Type B pancreatic cell (in vitro differentiated cells): ENCODE measurements around the gene LMAN2. TPM values are rescaled to one million over a fixed set of nuclear protein-coding genes. Genes with fewer than 3 reads are reported as not detected.

Experiments used
- DNase-seq: peaks from one replicate; pipeline ENCODE4 v3.0.0; 2021; ENCODE audit warnings: mixed read lengths; ENCODE audit not compliant: unreplicated experiment; ENCODE audit errors: extremely low spot score
- H3K27ac Mint-ChIP-seq: 2 replicates; pipeline ENCODE4 v1.8.0; 2021; ENCODE audit warnings: mild to moderate bottlenecking, mixed read lengths
- H3K27me3 Mint-ChIP-seq: 2 replicates; pipeline ENCODE4 v1.8.0; 2021; ENCODE audit warnings: mixed read lengths
- H3K36me3 Mint-ChIP-seq: 2 replicates; pipeline ENCODE4 v1.8.0; 2021; ENCODE audit warnings: mixed read lengths
- H3K4me1 Mint-ChIP-seq: one replicate; pipeline ENCODE4 v1.8.0; 2021; ENCODE audit warnings: mixed read lengths; ENCODE audit not compliant: unreplicated experiment
- H3K4me3 Mint-ChIP-seq: 2 replicates; pipeline ENCODE4 v1.8.0; 2021; ENCODE audit warnings: mild to moderate bottlenecking, mixed read lengths
- H3K9me3 Mint-ChIP-seq: 2 replicates; pipeline ENCODE4 v1.8.0; 2021; ENCODE audit warnings: mixed read lengths
- total RNA-seq: library from RNA; stranded (reverse); gene quantifications from 2 replicates; pipeline ENCODE4 v1.2.1, GENCODE V29; 2021; ENCODE audit warnings: low replicate concordance
- TF ChIP-seq, protein P1 (sequence below): fragments of 200-600 bp; sonication (generic); conservative IDR thresholded peaks from 2 replicates; pipeline ENCODE4 v1.5.0; 2021; ENCODE audit warnings: antibody characterized with exemption, mild to moderate bottlenecking

LMAN2 gene
- total RNA-seq, 1 donor from 2014 or later, result 102 TPM

DNA sequence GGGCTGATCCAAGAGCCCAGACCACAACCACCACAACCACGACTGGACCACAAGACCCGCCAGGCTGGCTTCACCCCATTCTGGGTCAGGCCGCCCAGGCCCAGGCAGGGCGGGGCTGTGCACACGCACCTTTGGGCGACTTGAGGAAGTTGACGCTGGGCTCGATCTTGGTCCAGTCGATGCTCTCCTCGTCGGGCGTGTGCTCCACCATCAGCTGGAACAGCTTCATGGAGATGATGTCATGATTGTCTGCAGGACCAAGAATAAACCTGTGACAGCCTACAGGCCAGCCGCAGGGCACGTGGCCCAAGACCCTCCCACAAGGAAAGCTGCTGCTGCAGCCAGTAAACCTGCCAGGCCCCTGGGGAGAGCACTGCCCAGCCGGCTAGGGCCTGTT, 17.3 kb downstream of the LMAN2 start:
- TF ChIP-seq, protein P1, sequence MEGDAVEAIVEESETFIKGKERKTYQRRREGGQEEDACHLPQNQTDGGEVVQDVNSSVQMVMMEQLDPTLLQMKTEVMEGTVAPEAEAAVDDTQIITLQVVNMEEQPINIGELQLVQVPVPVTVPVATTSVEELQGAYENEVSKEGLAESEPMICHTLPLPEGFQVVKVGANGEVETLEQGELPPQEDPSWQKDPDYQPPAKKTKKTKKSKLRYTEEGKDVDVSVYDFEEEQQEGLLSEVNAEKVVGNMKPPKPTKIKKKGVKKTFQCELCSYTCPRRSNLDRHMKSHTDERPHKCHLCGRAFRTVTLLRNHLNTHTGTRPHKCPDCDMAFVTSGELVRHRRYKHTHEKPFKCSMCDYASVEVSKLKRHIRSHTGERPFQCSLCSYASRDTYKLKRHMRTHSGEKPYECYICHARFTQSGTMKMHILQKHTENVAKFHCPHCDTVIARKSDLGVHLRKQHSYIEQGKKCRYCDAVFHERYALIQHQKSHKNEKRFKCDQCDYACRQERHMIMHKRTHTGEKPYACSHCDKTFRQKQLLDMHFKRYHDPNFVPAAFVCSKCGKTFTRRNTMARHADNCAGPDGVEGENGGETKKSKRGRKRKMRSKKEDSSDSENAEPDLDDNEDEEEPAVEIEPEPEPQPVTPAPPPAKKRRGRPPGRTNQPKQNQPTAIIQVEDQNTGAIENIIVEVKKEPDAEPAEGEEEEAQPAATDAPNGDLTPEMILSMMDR, result no peak
- H3K27ac Mint-ChIP-seq, result no peak overlapping the region

DNA sequence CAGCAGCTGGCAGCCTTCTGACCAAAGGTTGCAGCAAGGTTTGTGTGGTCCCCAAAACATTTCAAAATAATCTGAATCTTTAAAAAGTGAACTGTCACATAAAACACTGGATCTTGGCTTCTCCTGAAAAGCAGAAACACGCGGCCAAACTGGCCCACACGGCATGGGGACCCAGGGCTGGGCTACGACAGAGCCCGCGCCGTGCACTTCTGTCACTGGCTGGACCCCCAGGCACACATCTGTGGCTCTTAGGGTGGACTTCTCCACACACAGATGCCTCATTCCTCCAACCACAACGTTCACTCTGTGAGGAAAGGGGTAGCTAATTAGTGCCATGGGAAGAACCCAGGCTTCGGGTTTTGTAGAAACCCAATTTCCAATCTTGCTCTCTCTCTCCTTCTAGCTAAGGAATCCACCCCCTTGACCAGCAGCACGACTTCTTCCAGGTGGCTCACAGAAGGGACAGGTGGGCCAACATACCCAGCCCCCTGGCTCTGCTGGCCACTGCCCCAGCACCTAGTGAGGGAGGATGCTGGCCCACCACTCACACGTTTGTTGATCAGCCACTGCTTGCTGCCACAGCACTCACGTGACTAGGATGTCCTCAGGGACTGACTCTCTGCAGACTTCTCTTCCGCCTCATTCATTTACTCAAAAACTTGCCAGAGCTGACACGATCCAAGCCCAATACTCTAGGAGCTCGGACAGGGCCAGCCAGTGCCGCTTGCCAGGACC, 17.9 kb downstream of the LMAN2 start:
- Mint-ChIP-seq H3K36me3 (peaks cover 6% of the 10 kb centered on the region), H3K4me1 (no peaks in the 10 kb centered on the region), H3K27me3 (no peaks in the 10 kb centered on the region), H3K4me3 (no peak overlapping the region), H3K27ac (no peak overlapping the region), H3K9me3 (no peaks in the 10 kb centered on the region)
- TF ChIP-seq, protein P1, result no peak
- no peak for DNase-seq

More for the DNA sequence above, 17.3 kb downstream of the LMAN2 start:
- Mint-ChIP-seq H3K36me3 (peaks cover 6% of the 10 kb centered on the region), H3K9me3 (no peaks in the 10 kb centered on the region), H3K4me3 (no peak overlapping the region), H3K4me1 (no peaks in the 10 kb centered on the region), H3K27me3 (no peaks in the 10 kb centered on the region)
- no peak for DNase-seq

DNA sequence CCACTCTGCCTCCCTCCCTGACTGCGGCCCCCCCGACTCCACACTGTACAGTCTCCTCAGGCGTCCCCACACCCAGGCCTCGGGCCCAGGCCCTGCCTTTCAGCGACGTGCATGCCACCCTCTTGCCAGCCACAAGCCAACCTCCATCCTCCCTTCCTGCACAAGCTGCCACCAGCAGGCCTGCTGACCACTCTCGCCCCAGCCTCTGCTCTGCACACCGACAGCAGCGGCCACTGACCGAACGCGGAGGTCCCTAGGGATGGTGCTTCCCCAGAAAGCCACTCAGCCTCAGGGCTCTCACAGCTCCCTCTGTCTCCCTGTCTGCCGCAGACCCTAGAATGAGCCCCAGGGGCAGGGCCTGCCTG, 18.6 kb downstream of the LMAN2 start:
- Mint-ChIP-seq H3K27me3 (no peaks in the 10 kb centered on the region), H3K9me3 (no peaks in the 10 kb centered on the region), H3K4me1 (peaks cover under 1% of the 10 kb centered on the region), H3K36me3 (peaks cover 6% of the 10 kb centered on the region), H3K27ac (no peak overlapping the region), H3K4me3 (no peak overlapping the region)
- TF ChIP-seq, protein P1, result no peak
- no peak for DNase-seq

DNA sequence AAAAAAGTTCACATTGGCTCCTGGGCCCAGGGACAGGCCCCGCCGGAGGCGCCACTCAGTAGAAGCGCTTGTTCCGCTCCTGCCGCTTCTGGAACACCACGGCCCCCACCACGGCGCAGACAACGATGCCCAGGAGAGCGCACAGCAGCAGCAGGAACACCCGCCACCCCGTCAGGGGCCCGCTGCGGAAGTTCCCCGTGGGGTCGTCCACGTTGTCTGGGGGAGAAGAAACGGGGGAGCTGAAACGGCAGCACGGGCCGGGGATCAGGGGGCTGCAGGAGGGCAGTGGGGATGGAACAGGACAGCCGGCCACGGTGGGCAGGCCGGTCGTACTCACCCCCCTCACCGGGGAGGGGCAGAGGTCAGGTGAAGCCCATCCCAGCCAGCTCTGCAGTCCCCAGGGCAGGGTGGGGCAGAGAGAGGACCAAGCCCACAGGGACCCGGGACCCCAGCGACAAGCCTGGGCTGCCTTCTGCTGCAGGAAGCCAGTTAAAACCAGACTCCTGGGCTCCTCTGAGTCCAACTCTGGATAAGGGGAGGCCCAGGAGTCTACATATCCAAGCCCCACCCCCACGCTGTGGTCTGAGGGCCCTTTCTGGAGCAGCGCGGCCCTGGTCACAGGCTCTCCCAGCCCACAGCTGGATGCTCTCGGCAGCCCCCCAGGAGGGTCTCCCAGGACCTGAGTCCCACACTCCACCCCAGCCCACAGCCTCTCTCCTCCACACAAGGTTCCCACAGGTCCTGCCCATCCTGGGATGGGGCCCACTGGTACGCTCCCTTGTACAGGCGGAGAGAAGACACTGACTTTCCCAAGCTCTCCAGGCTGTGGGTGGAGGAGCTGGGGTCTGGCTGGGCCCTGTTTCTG, 19.2 kb downstream of the LMAN2 start:
- H3K4me1 Mint-ChIP-seq, result peaks cover 4% of the 10 kb centered on the region
- DNase-seq, result no peak
- H3K9me3 Mint-ChIP-seq, result no peaks in the 10 kb centered on the region
- TF ChIP-seq, protein P1, result no peak
- H3K4me3 Mint-ChIP-seq, result no peak overlapping the region
- no peaks in the 10 kb centered on the region for H3K27me3 Mint-ChIP-seq
- H3K27ac Mint-ChIP-seq, result no peak overlapping the region
- peaks cover 6% of the 10 kb centered on the region for H3K36me3 Mint-ChIP-seq

DNA sequence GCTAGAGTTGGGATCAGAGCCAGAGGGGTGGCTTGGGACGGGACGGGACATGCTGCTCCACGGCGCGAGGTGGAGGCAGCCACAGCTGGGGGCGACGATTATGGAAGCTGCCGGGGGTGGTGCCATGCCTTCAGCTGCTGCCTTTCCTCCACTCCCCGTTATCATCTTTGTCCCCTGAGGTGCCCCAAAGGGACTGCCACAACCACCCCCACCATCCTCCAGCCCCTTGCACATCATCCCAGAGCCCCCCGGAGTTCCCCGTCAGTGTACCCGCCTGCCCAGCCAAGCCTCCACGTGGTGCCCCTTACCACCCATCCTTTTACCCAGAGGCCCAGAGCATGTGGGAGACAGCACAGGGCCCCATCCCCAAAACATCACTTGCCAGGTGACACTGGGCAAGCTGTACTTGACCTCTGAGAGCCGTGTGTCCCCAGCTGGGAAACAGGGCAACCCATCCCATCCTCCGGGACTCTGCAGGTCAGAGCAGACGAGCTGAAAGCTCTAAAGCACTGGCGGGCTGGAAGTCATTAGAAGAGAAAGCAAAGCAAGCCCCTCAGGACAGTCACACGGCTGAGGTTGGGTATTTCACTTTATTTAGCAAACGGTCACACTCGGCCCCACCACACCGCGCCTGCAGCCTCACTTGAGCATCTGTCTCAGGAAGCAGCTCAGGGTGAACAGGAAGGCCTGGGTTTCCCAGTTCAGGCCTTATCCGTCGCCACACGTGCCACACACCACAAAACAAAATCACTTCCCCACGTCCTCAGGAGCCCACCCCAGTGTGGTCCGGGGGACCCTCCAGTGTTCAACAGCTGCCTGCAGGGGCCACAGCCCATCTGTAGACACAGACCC, 20.3 kb downstream of the LMAN2 start:
- Mint-ChIP-seq H3K36me3 (peaks cover 6% of the 10 kb centered on the region), H3K4me1 (peaks cover 5% of the 10 kb centered on the region), H3K9me3 (no peaks in the 10 kb centered on the region), H3K27ac (no peak overlapping the region), H3K27me3 (no peaks in the 10 kb centered on the region), H3K4me3 (no peak overlapping the region)
- TF ChIP-seq, protein P1, result no peak
- DNase-seq, result no peak
